NCI-H2196 (cell line): ENCODE results near the gene RGS12.

ENCODE experiments used
- DNase-seq: peaks from one replicate; lab custom pipeline; 2025; ENCODE audit not compliant: unreplicated experiment; lab: John Stamatoyannopoulos, UW

RGS12 gene

DNA sequence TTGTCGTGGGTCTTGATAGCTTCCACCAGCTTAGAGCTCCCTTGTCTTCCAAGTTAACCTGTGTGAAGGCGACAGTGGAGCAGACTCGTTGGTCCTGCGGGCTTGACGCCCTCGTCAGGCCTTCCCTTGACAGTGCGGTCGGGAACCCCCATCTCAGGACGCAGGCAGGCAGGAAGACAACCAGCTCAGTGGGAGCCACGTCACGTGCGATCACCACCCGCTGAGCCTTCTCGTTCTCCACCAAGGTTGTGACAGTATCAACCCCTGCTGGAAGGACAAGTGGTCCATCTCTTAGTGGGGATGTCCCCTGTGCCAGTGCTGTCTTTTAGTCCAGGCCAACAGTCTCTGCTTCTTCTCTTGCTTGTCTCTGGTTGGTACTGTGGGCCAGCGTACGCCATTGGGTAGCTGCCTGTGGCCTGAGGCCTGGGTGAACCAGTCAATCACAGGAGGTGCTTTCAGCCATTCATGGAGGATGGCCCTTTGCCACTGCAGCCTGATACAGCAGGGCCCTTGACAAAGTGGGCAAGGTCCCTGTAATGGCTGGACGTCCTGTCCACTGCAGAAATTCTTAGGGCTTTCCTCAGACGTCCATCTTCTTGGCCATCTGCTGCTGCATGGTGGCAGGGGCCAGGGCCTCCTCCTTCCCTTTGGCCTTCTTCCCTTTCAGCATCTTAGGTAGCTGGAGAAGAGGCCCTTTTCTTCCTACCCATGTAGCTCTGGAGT is 31.4 kb downstream of the RGS12 start:
- DNase-seq = no peak

DNA sequence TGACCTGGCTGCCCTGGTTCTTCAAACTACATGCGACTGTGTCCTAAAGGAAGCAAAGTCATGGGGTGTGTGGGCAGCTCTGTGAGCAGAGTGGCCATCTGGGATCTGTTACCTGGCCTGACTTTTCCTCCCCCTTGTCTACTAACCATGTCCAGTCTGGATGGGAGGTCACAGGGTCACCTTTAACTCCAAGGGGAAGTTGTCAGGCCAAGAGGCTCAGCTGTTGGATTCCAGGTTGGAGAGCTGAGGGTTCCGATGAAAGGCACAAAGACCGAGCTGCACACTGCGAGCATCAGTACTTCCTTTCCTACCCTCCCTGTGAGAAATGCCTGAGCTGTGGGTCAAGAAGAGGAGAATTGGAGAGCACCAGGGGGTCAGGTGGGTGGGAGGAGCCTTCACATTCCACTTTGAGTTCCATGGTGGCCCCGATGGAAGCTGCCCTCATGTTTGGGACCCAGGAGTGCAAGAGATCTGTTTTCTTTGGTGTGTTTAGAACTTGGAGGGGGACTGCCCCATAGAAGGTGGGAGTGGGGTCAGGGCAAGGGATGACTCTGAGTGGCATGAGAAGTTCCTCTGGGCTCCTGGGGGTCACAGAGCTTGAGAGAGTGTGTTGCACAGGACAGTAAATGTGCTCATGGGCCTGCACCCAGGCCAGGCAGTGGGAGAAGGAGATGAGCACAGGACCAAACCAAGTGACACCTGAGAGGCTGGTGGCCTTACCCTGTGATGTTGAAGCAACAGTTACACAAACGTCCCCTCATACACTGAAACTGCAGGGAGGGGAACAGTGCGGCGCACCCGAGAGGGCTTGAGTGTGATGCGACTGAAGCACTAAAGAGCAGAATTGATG is 36.2 kb downstream of the RGS12 start:
- DNase-seq = no peak

DNA sequence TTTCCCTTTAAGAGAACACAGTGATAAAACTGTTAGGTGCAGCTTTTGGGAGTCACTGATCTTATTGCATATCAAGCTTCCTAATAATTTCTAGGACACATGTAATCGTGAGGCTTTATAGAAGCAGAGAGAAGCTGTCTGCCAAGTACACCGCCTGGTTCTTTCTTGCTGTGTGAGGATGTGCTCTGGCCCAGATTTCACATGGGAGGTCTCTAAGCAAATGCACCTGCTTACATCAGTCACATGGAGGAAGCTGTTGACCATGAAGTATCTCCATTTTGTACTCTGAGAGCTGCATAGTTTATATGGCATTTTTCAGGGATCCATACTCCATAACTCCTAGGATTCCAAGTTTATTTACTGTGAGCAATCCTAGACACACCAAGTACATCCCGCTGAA is 37.1 kb downstream of the RGS12 start:
- no peak for DNase-seq

DNA sequence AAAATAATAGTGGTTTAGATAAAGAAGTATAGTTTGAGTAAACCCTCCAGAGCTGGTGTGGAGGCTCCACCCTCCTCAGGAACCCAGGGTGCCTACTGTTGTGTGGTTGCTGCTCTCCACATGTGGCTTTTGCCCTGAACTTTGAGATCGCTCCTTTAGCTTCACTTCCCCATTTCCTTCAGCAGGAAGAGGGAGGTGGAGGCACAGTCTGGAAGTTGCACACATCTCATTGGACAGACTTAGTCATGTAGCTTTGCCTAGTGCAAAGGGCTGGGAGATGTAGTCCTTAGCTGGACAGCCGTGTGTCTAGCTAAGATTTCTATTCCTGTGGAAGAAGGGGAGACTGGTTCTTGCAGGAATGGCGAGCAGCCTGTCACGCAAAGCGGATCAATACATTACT is 37.9 kb downstream of the RGS12 start:
- DNase-seq = no peak

DNA sequence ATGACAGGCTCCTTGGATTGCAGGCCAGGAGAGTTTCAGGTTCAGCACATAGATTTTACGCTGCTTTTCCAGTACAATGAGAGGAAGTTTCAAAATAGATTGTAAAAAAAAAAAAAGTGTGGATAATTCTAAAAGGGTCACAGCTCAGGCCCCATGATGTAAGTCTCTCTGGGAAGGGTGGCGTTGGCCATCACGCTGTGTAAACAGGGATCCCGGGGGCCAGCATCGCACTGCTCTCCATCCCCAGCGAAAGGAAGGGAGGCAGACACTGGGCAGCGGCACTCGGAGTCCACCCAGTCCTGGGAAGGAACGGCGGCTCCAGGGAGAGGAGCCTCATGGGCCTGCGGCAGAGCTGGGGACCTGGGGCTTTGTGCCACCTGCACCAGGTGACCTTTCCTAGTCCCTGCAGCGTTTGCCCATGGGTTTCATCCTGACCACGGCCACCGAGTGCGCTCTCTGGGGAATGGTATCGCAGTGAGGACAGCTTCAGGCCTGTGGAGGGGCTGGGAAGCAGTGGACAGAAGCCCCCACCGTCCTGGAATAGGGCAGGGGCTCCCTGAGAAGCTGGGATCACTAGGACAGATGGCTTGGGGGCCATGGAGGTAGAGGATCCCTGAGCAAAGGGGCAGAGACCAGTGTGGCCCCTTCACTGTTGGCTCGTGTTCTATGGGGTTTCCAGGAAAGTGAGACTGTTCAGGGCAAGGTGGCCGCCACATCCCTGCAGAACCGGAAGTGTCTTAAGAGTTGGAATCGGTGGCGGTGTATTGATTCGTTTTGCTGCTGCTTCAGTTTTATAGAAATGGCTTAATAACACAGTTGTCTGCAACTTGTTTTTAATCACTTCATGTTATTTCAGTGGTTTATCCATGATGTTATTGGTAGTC is 38.9 kb downstream of the RGS12 start:
- DNase-seq = no peak

DNA sequence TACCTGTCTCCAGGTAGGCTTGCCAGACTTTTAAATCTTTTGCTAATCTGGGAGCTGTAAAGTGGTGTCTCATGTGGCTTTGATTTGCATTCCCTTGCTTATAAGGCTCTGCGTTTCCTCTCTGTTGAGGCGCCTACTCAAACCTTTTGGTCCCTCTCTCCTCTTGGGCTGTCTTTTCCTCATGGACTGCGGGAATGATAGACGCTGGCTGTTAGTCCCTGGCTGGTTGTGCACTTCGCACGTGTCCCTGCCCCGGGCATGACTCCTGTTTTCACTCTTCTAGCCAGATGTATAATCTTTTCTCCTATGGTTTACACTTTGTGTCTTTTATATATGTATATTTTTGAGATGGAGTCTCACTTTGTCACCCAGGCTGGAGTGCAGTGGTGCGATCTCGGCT is 39.7 kb downstream of the RGS12 start:
- no peak for DNase-seq

DNA sequence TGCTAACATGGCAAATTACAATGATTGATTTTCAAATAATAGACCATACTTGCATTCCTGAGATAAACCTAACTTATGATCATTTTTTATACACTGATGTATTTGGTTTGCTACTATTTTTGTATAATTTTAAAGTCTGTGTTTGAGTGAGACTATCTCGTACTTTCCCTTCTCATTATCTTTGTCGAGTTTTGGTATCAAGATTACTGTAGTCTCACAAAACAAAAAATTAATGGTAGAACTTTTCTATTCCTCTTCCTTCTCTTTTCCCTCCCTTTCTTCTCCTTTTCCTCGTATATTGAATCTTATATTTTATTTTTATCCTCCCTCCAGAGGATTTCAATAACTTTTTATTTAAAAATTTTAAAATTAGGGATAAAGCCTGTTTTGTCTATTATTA is 41.5 kb downstream of the RGS12 start:
- no peak for DNase-seq

DNA sequence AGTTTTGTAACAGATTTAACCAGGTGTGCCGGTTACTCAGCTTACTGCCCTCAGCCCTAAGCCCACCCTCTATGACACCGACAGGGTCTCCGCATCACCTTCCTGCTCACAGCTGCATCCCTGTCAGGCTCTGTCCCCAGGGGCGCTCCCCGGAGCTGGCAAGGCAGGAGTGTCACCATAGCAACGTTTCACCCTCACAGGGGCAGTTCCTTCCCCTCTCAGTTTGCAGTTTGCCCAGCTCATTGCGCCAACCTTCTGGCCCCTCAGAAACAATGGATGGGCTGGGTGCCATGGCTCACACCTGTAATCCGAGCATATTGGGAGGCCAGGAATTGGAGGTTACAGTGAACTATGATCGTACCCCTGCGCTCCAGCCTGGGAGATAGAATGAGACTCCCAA is 42.6 kb downstream of the RGS12 start:
- DNase-seq = peak; percentile 9

DNA sequence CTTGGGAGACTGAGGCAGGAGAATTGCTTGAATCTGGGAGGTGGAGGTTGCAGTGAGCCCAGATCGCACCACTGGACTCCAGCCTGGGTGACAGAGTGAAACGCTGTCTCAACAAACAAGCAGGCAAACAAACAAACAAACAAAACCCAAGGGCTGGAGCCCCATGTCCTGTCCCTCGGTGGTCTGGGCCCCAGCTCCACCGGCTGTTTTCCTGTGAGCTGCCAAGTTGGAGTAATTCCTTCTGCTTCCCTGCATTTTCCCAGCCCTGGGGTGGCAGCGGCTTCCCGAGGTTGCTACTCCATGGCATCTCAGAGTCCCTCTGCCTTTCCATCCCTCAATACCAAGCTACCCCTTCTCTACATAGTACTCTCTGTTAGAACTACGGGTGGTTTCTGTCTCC is 43.2 kb downstream of the RGS12 start:
- no peak for DNase-seq

DNA sequence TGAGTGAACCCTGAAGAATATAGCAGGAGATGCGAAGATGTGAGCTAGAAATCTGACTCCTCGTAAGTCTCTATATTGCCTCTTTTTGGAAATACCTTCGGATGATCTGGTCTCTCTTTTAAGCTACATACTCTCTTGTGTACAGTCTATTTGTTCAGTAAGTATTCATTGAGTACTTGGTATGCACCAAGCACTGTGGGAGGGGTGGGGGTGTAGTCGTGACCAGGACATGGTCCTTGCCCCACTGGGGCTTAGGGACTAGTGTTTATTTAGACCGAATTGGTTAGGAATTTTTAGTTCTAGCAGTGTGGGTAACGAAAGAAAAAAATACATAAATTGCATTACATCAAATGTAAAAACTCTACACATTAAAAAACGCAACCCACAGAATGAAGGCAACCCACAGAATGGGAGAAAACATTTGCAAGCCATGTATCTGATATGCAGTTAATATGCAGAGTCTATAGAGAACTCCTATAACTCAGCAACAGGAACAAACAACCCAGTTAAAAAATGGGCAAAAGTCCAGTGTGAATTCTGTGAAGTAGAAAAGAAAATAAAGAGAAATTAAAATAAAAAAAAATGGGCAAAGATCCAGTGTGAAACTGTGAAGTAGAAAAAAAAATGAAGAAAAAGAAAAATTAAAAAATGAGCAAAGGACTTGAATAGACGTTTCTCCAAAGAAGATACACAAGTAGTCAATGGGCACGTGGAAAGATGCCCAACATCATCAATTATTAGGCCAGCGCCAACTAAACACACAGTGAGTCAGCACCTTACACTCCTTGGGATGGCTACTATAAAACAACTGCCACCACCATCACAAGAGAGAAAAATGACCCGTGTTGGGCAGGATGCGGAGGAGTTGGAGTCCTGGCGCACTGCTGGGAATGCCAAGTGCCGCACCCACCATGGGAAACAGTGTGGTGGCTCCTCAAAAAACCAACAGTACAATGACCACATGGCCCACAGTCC is 43.8 kb downstream of the RGS12 start:
- DNase-seq = no peak

DNA sequence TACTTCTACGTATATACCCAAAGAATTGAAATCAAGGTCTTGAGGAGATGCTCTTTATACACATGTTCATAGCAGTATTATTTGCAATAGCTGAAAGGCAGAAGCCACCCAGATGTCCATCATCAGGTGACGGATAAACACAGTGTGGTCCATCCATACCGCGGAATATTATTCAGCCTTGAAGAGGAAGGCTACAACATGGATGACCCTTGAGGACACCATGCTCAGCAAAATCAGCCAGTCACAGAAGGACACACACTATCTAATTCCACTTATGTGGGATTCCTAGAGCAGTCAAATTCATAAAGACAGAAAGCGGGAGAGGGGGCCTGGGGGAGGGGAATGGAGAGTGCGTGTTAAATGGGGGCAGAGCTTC is 44.5 kb downstream of the RGS12 start:
- no peak for DNase-seq

DNA sequence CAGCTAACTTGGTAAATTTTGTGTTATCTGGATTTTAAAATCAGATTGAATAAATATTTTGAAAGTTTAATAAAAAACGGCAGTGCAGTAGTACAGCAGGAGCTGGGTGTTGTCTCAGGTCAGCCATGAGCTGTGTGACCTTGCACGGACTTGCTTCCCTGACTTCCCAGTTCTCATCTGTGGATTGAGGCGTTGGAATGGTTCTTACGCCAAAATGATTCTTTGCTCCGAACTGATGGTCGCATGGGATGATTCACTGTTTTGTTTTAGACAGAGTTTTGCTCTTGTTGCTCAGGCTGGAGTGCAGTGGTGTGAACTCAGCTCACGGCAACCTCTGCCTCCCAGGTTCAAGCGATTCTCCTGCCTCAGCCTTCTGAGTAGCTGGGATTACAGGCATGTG is 45.0 kb downstream of the RGS12 start:
- DNase-seq = no peak

DNA sequence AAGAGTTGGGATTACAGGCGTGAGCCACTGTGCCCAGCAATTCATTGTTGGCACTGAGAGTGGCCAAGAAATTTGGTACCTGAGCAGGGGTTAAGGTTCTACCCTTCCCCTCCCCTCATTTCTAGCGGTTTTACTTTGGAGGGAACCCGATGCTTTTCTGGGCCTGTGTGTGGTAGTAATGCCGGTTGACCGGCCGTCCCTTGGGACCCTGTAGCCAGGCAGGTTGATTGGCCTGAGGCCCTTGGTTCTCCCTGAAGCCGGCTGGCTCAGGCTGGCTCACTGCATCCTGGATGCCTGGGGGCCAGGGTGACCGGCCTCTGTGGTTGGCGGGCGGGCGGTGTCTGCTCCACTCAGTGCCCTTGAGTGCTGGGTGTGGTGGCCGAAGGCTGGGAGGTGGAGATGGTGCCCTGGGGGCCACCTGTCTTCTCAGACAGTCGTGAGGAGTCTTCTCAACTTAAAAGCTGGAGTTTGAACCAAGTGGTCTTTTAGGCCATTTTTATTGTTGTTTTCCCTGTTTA is 45.6 kb downstream of the RGS12 start:
- no peak for DNase-seq

DNA sequence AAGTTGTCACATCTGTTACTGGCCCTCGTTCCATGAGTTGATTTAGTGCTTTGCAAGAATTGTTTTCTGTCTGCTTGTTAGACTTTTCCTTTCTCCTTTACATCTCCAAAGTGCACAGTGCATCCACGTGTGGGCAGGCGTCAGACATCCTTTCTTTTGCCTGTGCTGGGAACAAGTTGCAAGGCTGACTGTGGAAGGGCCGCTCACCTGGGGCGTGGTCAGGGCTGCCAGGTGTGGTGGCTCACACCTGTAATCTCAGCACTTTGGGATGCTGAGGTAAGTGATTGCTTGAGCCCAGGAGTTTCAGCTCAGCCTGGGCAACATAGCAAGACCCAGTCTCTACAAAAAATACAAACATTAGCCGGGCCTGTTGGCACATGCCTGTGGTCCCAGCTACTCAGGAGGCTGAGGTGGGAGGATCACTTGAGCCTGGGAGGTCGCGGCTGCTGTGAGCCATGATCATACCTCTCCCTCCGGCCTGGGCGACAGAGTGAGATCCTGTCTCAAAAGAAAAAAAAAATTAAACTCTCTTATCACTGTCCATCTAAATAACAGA is 46.2 kb downstream of the RGS12 start:
- DNase-seq = no peak

DNA sequence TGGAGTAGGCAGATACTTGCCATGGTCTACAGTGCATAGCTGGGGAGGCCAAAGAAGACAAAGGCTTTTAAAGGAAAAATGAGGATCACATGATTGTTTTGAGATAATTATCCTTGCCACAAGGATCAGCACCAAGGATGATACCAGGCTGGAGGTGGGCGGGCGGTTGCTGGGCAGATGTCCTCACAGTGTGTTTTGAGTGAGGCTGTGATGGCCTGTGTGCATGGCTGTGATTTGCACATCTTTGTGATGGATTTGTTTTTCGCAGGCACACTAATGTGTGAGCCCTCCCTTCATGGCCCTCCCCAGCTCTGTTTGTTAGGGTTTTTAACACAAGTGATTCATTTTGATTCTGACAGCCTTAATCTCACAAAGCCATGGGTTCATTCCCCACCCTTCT is 46.8 kb downstream of the RGS12 start:
- DNase-seq = no peak

DNA sequence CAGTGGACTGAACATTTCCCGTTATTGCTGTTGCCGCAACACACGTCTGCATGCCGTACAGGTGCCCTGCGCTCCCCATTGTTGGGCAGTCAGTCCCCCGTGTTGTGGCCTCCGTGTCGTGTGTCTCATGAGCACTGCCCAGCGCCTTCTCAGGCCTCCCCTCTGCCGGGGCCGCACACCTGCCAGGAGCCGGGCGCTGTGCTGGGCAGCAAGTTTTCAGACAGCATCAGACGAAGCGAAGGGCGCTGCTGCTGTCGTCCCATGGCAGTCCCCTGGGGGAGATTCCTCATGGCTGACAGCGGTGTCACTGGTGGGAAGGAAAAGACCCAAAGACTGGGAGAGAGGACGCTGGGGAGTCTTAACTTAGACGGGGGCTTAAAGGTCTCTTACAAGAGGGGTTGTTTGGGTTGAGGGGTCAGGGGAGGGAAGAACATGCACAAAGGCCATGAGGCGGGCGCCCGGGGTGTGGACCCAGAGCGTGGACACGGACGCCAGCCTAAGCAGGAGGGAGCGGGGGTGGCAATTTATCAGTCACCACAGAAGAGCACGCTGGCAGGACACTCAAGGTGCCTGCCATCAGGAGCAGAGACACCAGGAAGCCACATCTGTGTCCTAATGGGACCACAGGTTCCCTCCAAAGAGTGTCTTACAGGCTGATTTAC is 47.3 kb downstream of the RGS12 start:
- DNase-seq = no peak

DNA sequence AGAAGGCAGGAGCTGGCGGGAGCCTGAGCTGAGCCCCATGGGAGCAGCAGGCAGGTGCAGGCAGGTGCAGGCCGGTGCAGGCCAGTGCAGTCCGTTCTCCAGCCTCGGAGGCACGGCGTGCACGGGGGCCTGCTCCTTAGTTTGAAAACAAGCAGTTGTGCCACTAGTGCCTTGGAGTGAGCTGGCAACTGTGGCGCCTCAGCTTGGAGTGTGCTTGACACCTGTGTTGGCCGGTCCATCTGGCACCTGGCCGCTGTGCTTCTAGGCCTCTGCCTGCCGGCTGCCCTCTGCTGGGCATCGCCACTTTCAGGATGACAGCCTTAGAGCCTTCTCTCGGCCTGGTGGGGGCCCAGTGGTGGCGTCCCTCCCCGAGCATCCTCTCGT is 47.9 kb downstream of the RGS12 start:
- peak; percentile 82 for DNase-seq

DNA sequence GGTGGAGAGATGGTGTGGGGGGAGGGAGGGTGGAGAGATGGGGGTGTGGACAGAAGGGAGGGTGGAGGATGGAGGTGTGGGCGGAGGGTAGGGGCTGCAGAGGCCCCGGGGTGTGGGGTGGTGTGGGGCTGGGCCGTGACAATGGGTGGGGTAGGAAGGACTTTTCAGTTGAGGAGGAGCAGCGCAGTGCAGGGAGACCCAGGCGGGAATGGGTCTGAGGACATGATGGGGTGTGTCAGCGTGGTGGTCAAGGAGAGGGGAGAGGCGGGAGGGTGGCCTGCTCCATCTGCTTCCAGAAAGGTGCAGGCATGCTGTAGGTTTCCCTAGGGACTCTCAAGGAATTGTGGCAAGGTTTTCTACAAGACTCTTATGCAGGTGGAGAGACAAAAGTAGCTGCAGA is 48.9 kb downstream of the RGS12 start:
- no peak for DNase-seq

DNA sequence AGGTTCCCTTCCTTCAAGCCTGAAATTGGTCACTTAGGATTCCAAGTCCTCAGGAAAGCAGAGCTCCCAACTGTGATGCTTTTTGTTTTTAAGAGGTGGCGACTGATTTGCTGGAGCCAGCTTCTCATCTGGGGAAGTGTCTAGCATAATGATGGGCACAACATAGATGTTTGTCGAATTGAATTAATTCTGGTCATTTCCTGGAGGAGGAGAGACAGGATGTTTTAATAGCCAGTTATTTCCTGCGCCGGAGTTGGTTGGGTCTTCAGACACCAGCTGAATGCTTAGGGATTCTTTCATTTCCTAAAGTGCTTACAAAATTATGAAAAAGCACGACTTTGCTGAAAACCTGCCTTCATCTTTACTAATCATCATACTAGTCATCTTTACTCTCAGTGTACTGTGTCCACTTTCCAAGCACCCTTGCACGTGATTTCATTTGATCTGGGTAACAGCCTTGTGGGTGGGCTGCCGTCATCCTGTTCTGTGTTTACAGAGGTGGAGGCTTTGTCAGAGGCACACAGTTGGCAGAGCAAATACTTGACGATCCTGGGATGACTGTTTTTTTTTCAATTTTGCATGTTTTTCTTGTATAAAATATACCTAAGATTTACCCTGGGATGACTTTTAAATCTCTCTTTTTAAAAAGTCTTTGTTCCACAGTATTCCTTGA is 49.5 kb downstream of the RGS12 start:
- peak; percentile 20 for DNase-seq
